WTC11 (cell line): ENCODE measurements around the gene KCNT2. TPM values are rescaled to one million over a fixed set of nuclear protein-coding genes. Genes with fewer than 3 reads are reported as not detected.

Experiments
- ATAC-seq: fragments of 200-7000 bp; cut with Tn5 transposase; 2 replicates; pipeline ENCODE4 v1.10.0; 2021; ENCODE audit warnings: mild to moderate bottlenecking, moderate library complexity
- CTCF ChIA-PET: fragments of 300-600 bp; sonication (Branson Sonifier 250); formaldehyde crosslinking; loops from one replicate; lab custom pipeline; 2021; ENCODE audit warnings: antibody characterized with exemption; lab: Charles Lee
- POLR2A ChIA-PET: fragments of 350-600 bp; sonication (Branson Sonifier 250); formaldehyde crosslinking; loops from one replicate; lab custom pipeline; 2021; ENCODE audit warnings: antibody characterized with exemption; lab: Charles Lee
- DNase-seq: peaks from one replicate; pipeline ENCODE4 v3.0.0; 2021; ENCODE audit warnings: low spot score
- H3K27ac Mint-ChIP-seq: 2 replicates; pipeline ENCODE4 v1.8.0; 2021; ENCODE audit warnings: mixed read lengths
- H3K27me3 Mint-ChIP-seq: 2 replicates; pipeline ENCODE4 v1.8.0; 2021; ENCODE audit warnings: low read depth, mild to moderate bottlenecking, moderate library complexity, mixed read lengths
- H3K36me3 Mint-ChIP-seq: 2 replicates; pipeline ENCODE4 v1.8.0; 2021; ENCODE audit warnings: mixed read lengths
- H3K4me1 Mint-ChIP-seq: 2 replicates; pipeline ENCODE4 v1.8.0; 2022; ENCODE audit warnings: mixed read lengths
- H3K4me3 Mint-ChIP-seq: 2 replicates; pipeline ENCODE4 v1.8.0; 2021; ENCODE audit warnings: mild to moderate bottlenecking, moderate library complexity, mixed read lengths
- H3K9me3 Mint-ChIP-seq: 2 replicates; pipeline ENCODE4 v1.8.0; 2021; ENCODE audit warnings: mixed read lengths
- ATF3 ChIP-seq: sonication (generic); formaldehyde crosslinking; conservative IDR thresholded peaks from 2 replicates; pipeline ENCODE4 v1.8.1; 2022; ENCODE audit warnings: mild to moderate bottlenecking, missing genetic modification reagents
- ESRRA ChIP-seq: sonication (generic); formaldehyde crosslinking; IDR thresholded peaks from 2 replicates; pipeline ENCODE4 v1.8.1; 2022; ENCODE audit warnings: mild to moderate bottlenecking, missing genetic modification reagents, borderline replicate concordance
- GRHL2 ChIP-seq: fragments of 250-450 bp; sonication (Bioruptor Pico); IDR thresholded peaks from 2 replicates; pipeline ENCODE4 v1.8.0; 2022; ENCODE audit warnings: mild to moderate bottlenecking, moderate library complexity; ENCODE audit not compliant: insufficient replicate concordance, severe bottlenecking
- GTF2I ChIP-seq: fragments of 250-450 bp; sonication (Bioruptor Pico); conservative IDR thresholded peaks from 2 replicates; pipeline ENCODE4 v1.4.0; 2021; ENCODE audit warnings: mild to moderate bottlenecking
- IRF2 ChIP-seq: sonication (generic); formaldehyde crosslinking; IDR thresholded peaks from 2 replicates; pipeline ENCODE4 v1.8.0; 2022; ENCODE audit warnings: low read depth, missing genetic modification reagents, borderline replicate concordance
- OVOL2 ChIP-seq: fragments of 250-450 bp; sonication (Bioruptor Pico); IDR thresholded peaks from 2 replicates; pipeline ENCODE4 v1.9.0; 2021; ENCODE audit warnings: mild to moderate bottlenecking, borderline replicate concordance
- RELA ChIP-seq: sonication (generic); formaldehyde crosslinking; IDR thresholded peaks from 2 replicates; pipeline ENCODE4 v1.8.1; 2022; ENCODE audit warnings: missing genetic modification reagents, mild to moderate bottlenecking, borderline replicate concordance
- RORB ChIP-seq: fragments of 250-450 bp; sonication (Bioruptor Pico); IDR thresholded peaks from 2 replicates; pipeline ENCODE4 v1.9.0; 2021; ENCODE audit warnings: mild to moderate bottlenecking
- ZBTB21 ChIP-seq: sonication (generic); formaldehyde crosslinking; IDR thresholded peaks from 2 replicates; pipeline ENCODE4 v1.8.1; 2023; ENCODE audit warnings: mild to moderate bottlenecking, missing genetic modification reagents, borderline replicate concordance
- ZNF232 ChIP-seq: sonication (generic); formaldehyde crosslinking; IDR thresholded peaks from 2 replicates; pipeline ENCODE4 v1.8.0; 2022; ENCODE audit warnings: mild to moderate bottlenecking, missing genetic modification reagents
- ZNF416 ChIP-seq: fragments of 250-450 bp; sonication (Bioruptor Pico); IDR thresholded peaks from 2 replicates; pipeline ENCODE4 v1.9.0; 2021; ENCODE audit warnings: mild to moderate bottlenecking, inconsistent platforms
- ZNF425 ChIP-seq: fragments of 250-450 bp; sonication (Bioruptor Pico); conservative IDR thresholded peaks from 2 replicates; pipeline ENCODE4 v1.9.0; 2021; ENCODE audit warnings: mild to moderate bottlenecking
- total RNA-seq: library from RNA; stranded (reverse); gene quantifications from 3 replicates; pipeline ENCODE4 v1.2.3, GENCODE V29; 2021
- TF ChIP-seq, protein P1 (sequence below): fragments of 250-450 bp; sonication (Bioruptor Pico); IDR thresholded peaks from 2 replicates; pipeline ENCODE4 v1.9.0; 2021; ENCODE audit warnings: mild to moderate bottlenecking
- TF ChIP-seq, protein P2 (sequence below): sonication (generic); formaldehyde crosslinking; IDR thresholded peaks from 2 replicates; pipeline ENCODE4 v1.8.1; 2023; ENCODE audit warnings: mild to moderate bottlenecking, moderate library complexity, missing genetic modification reagents
- TF ChIP-seq, protein P3 (sequence below): sonication (generic); formaldehyde crosslinking; IDR thresholded peaks from 2 replicates; pipeline ENCODE4 v1.8.0; 2022; ENCODE audit warnings: mild to moderate bottlenecking, missing genetic modification reagents
- TF ChIP-seq, protein P4 (sequence below): sonication (generic); formaldehyde crosslinking; IDR thresholded peaks from 2 replicates; pipeline ENCODE4 v1.8.0; 2023; ENCODE audit warnings: missing genetic modification reagents, mild to moderate bottlenecking, borderline replicate concordance
- TF ChIP-seq, protein P5 (sequence below): sonication (generic); formaldehyde crosslinking; IDR thresholded peaks from 2 replicates; pipeline ENCODE4 v1.8.0; 2022; ENCODE audit warnings: mild to moderate bottlenecking, missing genetic modification reagents
- TF ChIP-seq, protein P6 (sequence below): fragments of 200-600 bp; IDR thresholded peaks from 2 replicates; pipeline ENCODE4 v1.8.0; 2022; ENCODE audit warnings: antibody characterized with exemption

The KCNT2 gene
- total RNA-seq, 1 experiment from 2014 or later, result 11.6 TPM

GRCh38 chr1:196584696-196585095 lies 23.5 kb downstream of the KCNT2 start:
- ChIA-PET CTCF (no interaction called here), POLR2A (no interaction called here)
- no peak for TF ChIP-seq ZNF232 (CRISPR knock-in tag)
- TF ChIP-seq, protein P1, sequence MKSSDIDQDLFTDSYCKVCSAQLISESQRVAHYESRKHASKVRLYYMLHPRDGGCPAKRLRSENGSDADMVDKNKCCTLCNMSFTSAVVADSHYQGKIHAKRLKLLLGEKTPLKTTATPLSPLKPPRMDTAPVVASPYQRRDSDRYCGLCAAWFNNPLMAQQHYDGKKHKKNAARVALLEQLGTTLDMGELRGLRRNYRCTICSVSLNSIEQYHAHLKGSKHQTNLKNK, result no peak
- TF ChIP-seq RORB, result no peak
- TF ChIP-seq ATF3 (CRISPR knock-in tag), result no peak
- TF ChIP-seq IRF2 (CRISPR knock-in tag), result no peak
- TF ChIP-seq, protein P2, sequence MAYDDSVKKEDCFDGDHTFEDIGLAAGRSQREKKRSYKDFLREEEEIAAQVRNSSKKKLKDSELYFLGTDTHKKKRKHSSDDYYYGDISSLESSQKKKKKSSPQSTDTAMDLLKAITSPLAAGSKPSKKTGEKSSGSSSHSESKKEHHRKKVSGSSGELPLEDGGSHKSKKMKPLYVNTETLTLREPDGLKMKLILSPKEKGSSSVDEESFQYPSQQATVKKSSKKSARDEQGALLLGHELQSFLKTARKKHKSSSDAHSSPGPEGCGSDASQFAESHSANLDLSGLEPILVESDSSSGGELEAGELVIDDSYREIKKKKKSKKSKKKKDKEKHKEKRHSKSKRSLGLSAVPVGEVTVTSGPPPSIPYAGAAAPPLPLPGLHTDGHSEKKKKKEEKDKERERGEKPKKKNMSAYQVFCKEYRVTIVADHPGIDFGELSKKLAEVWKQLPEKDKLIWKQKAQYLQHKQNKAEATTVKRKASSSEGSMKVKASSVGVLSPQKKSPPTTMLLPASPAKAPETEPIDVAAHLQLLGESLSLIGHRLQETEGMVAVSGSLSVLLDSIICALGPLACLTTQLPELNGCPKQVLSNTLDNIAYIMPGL (CRISPR knock-in tag), result no peak
- TF ChIP-seq GRHL2, result no peak
- TF ChIP-seq ZBTB21, result no peak
- TF ChIP-seq, protein P3, sequence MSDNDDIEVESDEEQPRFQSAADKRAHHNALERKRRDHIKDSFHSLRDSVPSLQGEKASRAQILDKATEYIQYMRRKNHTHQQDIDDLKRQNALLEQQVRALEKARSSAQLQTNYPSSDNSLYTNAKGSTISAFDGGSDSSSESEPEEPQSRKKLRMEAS (CRISPR knock-in tag), result no peak
- TF ChIP-seq GTF2I (CRISPR knock-in tag), result no peak
- TF ChIP-seq ZNF425 (CRISPR knock-in tag), result no peak
- TF ChIP-seq OVOL2 (CRISPR knock-in tag), result no peak
- H3K36me3 Mint-ChIP-seq, result no peaks in the 10 kb centered on the region
- no peaks in the 10 kb centered on the region for H3K27me3 Mint-ChIP-seq
- DNase-seq (no peak), ATAC-seq (no peak)
- no peaks in the 10 kb centered on the region for H3K9me3 Mint-ChIP-seq
- peaks cover 13% of the 10 kb centered on the region for H3K4me1 Mint-ChIP-seq
- H3K27ac Mint-ChIP-seq, result no peak overlapping the region
- no peak overlapping the region for H3K4me3 Mint-ChIP-seq

DNA sequence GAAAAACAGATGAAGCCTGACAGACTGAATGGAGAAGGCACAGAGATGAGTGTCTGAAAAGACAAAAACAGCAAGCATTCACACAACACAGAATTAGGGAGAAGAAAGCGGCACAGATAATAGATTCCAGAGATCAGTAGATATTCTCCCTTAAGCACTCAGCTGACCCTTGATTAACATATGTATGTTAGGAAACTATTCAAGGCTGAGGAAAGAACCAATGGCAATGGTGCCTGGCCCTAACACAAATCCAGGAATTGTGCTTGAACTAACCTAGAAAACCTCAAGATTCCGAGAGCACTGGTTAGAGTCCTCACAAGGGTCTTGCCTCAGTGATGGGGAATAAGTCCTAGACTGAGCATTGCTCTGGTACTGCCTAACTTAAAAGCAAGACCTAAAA lies 30.9 kb downstream of the KCNT2 start:
- H3K27me3 Mint-ChIP-seq, result no peaks in the 10 kb centered on the region
- ATAC-seq (peak; percentile 88), DNase-seq (no peak)
- ChIA-PET POLR2A (interaction anchor here (1.9 kb wide), 1 partner anchor 31 kb away, joined by 6 read pairs; the partner anchor contains the start of gene KCNT2), CTCF (no interaction called here)
- H3K4me1 Mint-ChIP-seq, result peaks cover 39% of the 10 kb centered on the region
- 0 out of 2 replicates have a peak, but pooled peaks cover 1% of the 10 kb centered on the region for H3K36me3 Mint-ChIP-seq
- no peaks in the 10 kb centered on the region for H3K9me3 Mint-ChIP-seq
- TF ChIP-seq RELA (CRISPR knock-in tag) (no peak), ZNF416 (CRISPR knock-in tag) (no peak), ESRRA (no peak)
- TF ChIP-seq, protein P4, sequence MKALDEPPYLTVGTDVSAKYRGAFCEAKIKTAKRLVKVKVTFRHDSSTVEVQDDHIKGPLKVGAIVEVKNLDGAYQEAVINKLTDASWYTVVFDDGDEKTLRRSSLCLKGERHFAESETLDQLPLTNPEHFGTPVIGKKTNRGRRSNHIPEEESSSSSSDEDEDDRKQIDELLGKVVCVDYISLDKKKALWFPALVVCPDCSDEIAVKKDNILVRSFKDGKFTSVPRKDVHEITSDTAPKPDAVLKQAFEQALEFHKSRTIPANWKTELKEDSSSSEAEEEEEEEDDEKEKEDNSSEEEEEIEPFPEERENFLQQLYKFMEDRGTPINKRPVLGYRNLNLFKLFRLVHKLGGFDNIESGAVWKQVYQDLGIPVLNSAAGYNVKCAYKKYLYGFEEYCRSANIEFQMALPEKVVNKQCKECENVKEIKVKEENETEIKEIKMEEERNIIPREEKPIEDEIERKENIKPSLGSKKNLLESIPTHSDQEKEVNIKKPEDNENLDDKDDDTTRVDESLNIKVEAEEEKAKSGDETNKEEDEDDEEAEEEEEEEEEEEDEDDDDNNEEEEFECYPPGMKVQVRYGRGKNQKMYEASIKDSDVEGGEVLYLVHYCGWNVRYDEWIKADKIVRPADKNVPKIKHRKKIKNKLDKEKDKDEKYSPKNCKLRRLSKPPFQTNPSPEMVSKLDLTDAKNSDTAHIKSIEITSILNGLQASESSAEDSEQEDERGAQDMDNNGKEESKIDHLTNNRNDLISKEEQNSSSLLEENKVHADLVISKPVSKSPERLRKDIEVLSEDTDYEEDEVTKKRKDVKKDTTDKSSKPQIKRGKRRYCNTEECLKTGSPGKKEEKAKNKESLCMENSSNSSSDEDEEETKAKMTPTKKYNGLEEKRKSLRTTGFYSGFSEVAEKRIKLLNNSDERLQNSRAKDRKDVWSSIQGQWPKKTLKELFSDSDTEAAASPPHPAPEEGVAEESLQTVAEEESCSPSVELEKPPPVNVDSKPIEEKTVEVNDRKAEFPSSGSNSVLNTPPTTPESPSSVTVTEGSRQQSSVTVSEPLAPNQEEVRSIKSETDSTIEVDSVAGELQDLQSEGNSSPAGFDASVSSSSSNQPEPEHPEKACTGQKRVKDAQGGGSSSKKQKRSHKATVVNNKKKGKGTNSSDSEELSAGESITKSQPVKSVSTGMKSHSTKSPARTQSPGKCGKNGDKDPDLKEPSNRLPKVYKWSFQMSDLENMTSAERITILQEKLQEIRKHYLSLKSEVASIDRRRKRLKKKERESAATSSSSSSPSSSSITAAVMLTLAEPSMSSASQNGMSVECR, result no peak
- TF ChIP-seq, protein P5, sequence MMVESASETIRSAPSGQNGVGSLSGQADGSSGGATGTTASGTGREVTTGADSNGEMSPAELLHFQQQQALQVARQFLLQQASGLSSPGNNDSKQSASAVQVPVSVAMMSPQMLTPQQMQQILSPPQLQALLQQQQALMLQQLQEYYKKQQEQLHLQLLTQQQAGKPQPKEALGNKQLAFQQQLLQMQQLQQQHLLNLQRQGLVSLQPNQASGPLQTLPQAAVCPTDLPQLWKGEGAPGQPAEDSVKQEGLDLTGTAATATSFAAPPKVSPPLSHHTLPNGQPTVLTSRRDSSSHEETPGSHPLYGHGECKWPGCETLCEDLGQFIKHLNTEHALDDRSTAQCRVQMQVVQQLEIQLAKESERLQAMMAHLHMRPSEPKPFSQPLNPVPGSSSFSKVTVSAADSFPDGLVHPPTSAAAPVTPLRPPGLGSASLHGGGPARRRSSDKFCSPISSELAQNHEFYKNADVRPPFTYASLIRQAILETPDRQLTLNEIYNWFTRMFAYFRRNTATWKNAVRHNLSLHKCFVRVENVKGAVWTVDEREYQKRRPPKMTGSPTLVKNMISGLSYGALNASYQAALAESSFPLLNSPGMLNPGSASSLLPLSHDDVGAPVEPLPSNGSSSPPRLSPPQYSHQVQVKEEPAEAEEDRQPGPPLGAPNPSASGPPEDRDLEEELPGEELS (CRISPR knock-in tag), result no peak
- TF ChIP-seq, protein P6, sequence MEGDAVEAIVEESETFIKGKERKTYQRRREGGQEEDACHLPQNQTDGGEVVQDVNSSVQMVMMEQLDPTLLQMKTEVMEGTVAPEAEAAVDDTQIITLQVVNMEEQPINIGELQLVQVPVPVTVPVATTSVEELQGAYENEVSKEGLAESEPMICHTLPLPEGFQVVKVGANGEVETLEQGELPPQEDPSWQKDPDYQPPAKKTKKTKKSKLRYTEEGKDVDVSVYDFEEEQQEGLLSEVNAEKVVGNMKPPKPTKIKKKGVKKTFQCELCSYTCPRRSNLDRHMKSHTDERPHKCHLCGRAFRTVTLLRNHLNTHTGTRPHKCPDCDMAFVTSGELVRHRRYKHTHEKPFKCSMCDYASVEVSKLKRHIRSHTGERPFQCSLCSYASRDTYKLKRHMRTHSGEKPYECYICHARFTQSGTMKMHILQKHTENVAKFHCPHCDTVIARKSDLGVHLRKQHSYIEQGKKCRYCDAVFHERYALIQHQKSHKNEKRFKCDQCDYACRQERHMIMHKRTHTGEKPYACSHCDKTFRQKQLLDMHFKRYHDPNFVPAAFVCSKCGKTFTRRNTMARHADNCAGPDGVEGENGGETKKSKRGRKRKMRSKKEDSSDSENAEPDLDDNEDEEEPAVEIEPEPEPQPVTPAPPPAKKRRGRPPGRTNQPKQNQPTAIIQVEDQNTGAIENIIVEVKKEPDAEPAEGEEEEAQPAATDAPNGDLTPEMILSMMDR, result no peak
- peak overlapping the region; percentile 36; the same call in 1 of the 2 replicates for H3K27ac Mint-ChIP-seq
- H3K4me3 Mint-ChIP-seq, result no peak overlapping the region
